Gastroesophageal sphincter (tissue), 4 donors: ENCODE measurements around the gene PATE1. TPM values are rescaled to one million over a fixed set of nuclear protein-coding genes. Genes with fewer than 3 reads are reported as not detected.
"Not testable (repeated sequence)": the region's sequence is repeated elsewhere in the genome, so short reads cannot be mapped to it uniquely, and the experiment has no call there.

ENCODE experiments used
- ATAC-seq: fragments of 150-250 bp; one replicate; pipeline ENCODE4 v1.9.1; 2016; ENCODE audit warnings: mild to moderate bottlenecking, moderate library complexity
- H3K27ac ChIP-seq, 4 donors: fragments of 200-600 bp; sonication (generic) in 3 of 4; 1 replicate in 3 of 4; 2 replicates in 1 of 4; pipeline ENCODE4 v1.5.1; 2016 to 2019
- H3K27me3 ChIP-seq: fragments of 200-600 bp; sonication (generic); one replicate; pipeline ENCODE4 v1.5.1; 2019
- H3K36me3 ChIP-seq, 2 donors: fragments of 200-600 bp; sonication (generic); one replicate each; pipeline ENCODE4 v1.5.1; 2019; ENCODE audit warnings: control low read depth in 1 of 2
- H3K4me1 ChIP-seq, 3 donors: fragments of 200-600 bp; sonication (generic); 1 replicate in 2 of 3; 2 replicates in 1 of 3; pipeline ENCODE4 v1.5.1; 2016 to 2019; ENCODE audit warnings: control low read depth in 2 of 3
- H3K4me3 ChIP-seq, 2 donors: fragments of 200-600 bp; sonication (generic); one replicate each; pipeline ENCODE4 v1.5.1; 2019; ENCODE audit warnings: mild to moderate bottlenecking in 1 of 2, moderate library complexity in 1 of 2
- H3K9me3 ChIP-seq, 3 donors: fragments of 200-600 bp; sonication (generic); one replicate each; pipeline ENCODE4 v1.5.1; 2017 to 2019; ENCODE audit warnings: control low read depth in 2 of 3
- EP300 ChIP-seq: sonication (generic); formaldehyde crosslinking; IDR thresholded peaks from one replicate; pipeline ENCODE4 v1.6.1; 2017; ENCODE audit warnings: antibody characterized with exemption, mild to moderate bottlenecking
- POLR2A ChIP-seq, 2 donors: fragments of 450-650 bp; IDR thresholded peaks; one replicate each; pipeline ENCODE4 v1.6.1; 2017; ENCODE audit warnings: antibody characterized with exemption in 2 of 2, mild to moderate bottlenecking in 2 of 2, moderate library complexity in 1 of 2
- POLR2AphosphoS5 ChIP-seq: sonication (generic); formaldehyde crosslinking; IDR thresholded peaks from one replicate; pipeline ENCODE4 v1.6.1; 2017; ENCODE audit warnings: antibody characterized with exemption
- WGBS, 2 donors: methylation state at CpG; one replicate each; pipeline ENCODE4 v1.1.5; 2018; ENCODE audit warnings: low coverage in 1 of 2; 5-methylcytosine and 5-hydroxymethylcytosine counted together
- total RNA-seq, 4 donors: library from RNA; depleted of rRNA; stranded (reverse); fragments of >200 nt; gene quantifications; one replicate each; pipeline ENCODE4 v1.1.0, GENCODE V29; 2016
- TF ChIP-seq, protein P1 (sequence below), 4 experiments: fragments of 200-600 bp in 2 of 4; fragments of 450-650 bp in 2 of 4; sonication (generic) in 1 of 4; IDR thresholded peaks; one replicate each; pipeline ENCODE4 v1.5.1; 2017 to 2019; ENCODE audit warnings: antibody characterized with exemption in 4 of 4, mild to moderate bottlenecking in 2 of 4, moderate library complexity in 2 of 4

The PATE1 gene
- under 1 TPM in 1 of 4 donors, not detected in 3; 0.27 TPM for total RNA-seq

- no peaks in the 10 kb centered on the region for H3K4me1 ChIP-seq
- H3K36me3 ChIP-seq: no peaks in the 10 kb centered on the region
- no peak within 1 kb of the TSS for H3K4me3 ChIP-seq
- no peaks in the 10 kb centered on the region for H3K27me3 ChIP-seq
- H3K9me3 ChIP-seq: no peaks in the 10 kb centered on the region
- no peak for ATAC-seq
- TF ChIP-seq EP300: no peak
- TF ChIP-seq, protein P1, sequence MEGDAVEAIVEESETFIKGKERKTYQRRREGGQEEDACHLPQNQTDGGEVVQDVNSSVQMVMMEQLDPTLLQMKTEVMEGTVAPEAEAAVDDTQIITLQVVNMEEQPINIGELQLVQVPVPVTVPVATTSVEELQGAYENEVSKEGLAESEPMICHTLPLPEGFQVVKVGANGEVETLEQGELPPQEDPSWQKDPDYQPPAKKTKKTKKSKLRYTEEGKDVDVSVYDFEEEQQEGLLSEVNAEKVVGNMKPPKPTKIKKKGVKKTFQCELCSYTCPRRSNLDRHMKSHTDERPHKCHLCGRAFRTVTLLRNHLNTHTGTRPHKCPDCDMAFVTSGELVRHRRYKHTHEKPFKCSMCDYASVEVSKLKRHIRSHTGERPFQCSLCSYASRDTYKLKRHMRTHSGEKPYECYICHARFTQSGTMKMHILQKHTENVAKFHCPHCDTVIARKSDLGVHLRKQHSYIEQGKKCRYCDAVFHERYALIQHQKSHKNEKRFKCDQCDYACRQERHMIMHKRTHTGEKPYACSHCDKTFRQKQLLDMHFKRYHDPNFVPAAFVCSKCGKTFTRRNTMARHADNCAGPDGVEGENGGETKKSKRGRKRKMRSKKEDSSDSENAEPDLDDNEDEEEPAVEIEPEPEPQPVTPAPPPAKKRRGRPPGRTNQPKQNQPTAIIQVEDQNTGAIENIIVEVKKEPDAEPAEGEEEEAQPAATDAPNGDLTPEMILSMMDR (IDR thresholded peaks at IDR 0.05): no peak
- no peak for TF ChIP-seq POLR2AphosphoS5
- TF ChIP-seq POLR2A (IDR thresholded peaks at IDR 0.05): no peak
- no peak within 1 kb of the TSS for H3K27ac ChIP-seq
- WGBS, 2 donors: 67 to 100% methylated on average over 1 of the region's 3 CpGs
Measured at GRCh38 chr11:125745979-125746378, at the start of gene PATE1. Gene PATE1, plus strand, starts transcription at chr11:125746279. Its CDS starts 26 bp downstream, at chr11:125746305.

DNA sequence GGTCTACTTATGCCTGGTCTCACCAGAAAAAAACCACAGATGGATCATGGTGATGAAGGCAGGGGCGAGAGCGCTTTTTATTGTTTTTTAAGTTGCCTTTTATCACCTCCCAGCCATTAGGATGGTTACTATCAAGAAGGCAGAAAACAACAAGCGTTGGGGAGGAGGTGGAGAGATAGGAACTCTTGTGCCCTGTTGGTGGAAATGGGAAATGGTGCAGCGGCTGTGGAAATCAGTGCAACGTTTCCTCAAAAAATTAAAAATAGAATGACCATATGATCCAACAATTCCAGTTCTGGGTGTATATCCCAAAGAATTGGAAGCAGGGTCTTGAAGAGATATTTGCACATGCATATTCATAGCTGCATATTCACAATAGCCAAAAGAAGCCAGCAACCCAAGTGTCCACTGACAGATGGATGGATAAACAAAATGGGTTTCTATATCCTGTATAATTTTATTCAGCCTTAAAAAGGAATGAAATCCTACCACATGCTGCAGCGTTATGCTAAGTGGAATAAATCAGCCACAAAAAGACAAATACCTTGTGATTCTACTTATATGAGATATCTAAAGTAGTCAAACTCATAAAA lies 45.0 kb upstream of the PATE1 start:
- Histone ChIP-seq H3K4me3 (no peak overlapping the region), H3K27ac (no peak overlapping the region), H3K4me1 (no peaks in the 10 kb centered on the region), H3K36me3 (no peaks in the 10 kb centered on the region), H3K9me3 (no peaks in the 10 kb centered on the region), H3K27me3 (no peaks in the 10 kb centered on the region)
- 61 to 72% methylated on average over 5 to 6 of the region's 6 CpGs for WGBS, 2 donors
- TF ChIP-seq POLR2AphosphoS5: no peak
- TF ChIP-seq, protein P1 (IDR thresholded peaks at IDR 0.05): no peak
- TF ChIP-seq EP300: no peak
- no peak for TF ChIP-seq POLR2A (IDR thresholded peaks at IDR 0.05)
- no peak for ATAC-seq

GRCh38 chr11:125701858-125702621 lies 44.0 kb upstream of the PATE1 start:
- H3K36me3 ChIP-seq: no peaks in the 10 kb centered on the region
- TF ChIP-seq POLR2AphosphoS5 (no peak), EP300 (no peak), POLR2A (IDR thresholded peaks at IDR 0.05) (no peak)
- H3K27me3 ChIP-seq: no peaks in the 10 kb centered on the region
- no peak for ATAC-seq
- no peak overlapping the region for H3K4me3 ChIP-seq
- 33 to 50% methylated on average over 1 to 2 of the region's 6 CpGs for WGBS, 2 donors
- H3K4me1 ChIP-seq: no peaks in the 10 kb centered on the region
- H3K27ac ChIP-seq: no peak overlapping the region
- peaks cover 0 to 5% (median 0%) of the 10 kb centered on the region in 3 donors for H3K9me3 ChIP-seq

DNA sequence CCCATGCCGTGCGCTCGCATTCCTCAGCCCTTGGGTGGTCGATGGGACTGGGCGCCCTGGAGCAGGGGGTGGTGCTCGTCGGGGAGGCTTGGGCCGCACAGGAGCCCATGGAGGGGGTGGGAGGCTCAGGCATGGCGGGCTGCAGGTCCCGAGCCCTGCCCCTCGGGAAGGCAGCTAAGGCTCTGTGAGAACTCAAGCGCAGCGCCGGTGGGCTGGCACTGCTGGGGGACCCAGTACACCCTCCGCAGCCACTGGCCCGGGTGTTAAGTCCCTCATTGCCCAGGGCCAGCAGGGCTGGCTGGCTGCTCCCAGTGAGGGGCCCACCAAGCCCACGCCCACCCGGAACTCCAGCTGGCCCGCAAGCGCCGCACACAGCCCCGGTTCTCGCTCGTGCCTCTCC lies 41.4 kb upstream of the PATE1 start:
- H3K9me3 ChIP-seq: peaks cover 0 to 20% (median 0%) of the 10 kb centered on the region in 3 donors
- H3K27ac ChIP-seq, ATAC-seq, H3K27me3 ChIP-seq, H3K4me3 ChIP-seq, H3K4me1 ChIP-seq, H3K36me3 ChIP-seq: not testable (repeated sequence)
- WGBS, 2 donors: no CpG with 5 or more reads among the region's 24 CpGs

- Histone ChIP-seq H3K9me3 (peaks cover 0 to 14% (median 0%) of the 10 kb centered on the region in 3 donors), H3K36me3 (no peaks in the 10 kb centered on the region), H3K27ac (no peak overlapping the region), H3K27me3 (no peaks in the 10 kb centered on the region), H3K4me1 (no peaks in the 10 kb centered on the region), H3K4me3 (no peak overlapping the region)
- TF ChIP-seq EP300 (no peak), POLR2A (IDR thresholded peaks at IDR 0.05) (no peak), POLR2AphosphoS5 (no peak)
- TF ChIP-seq, protein P1 (IDR thresholded peaks at IDR 0.05): no peak
- no peak for ATAC-seq
- 70 to 87% methylated on average over 2 to 6 of the region's 6 CpGs for WGBS, 2 donors
Measured at GRCh38 chr11:125720781-125721180, 25.3 kb upstream of the PATE1 start.

DNA sequence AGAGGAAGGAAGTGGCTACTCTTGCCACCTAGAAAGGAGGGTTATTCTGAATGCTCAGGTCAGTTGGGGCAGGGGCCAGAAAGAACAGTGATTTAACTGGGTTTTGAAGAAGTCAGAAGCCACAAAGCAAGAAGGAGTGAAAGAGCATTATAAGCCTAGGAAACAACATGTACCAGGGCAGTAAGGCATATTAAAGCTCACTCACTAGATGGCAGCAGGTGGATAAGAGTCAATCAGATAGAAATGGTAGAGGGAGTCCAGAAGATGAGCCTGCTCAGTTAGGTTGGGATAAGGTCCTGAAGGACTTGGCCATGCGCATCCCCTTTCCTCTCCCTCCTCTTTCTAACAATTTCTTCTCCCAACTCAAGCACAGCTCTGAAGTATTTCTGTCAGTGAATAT lies 22.0 kb upstream of the PATE1 start:
- Histone ChIP-seq H3K27ac (no peak overlapping the region), H3K4me3 (no peak overlapping the region), H3K36me3 (no peaks in the 10 kb centered on the region), H3K27me3 (no peaks in the 10 kb centered on the region), H3K9me3 (no peaks in the 10 kb centered on the region), H3K4me1 (no peaks in the 10 kb centered on the region)
- 88 to 100% methylated on average over 1 of the region's 1 CpG for WGBS, 2 donors
- no peak for ATAC-seq
- TF ChIP-seq, protein P1 (IDR thresholded peaks at IDR 0.05): no peak
- TF ChIP-seq EP300 (no peak), POLR2A (IDR thresholded peaks at IDR 0.05) (no peak), POLR2AphosphoS5 (no peak)
